HG03159 (cell line): ENCODE data around the gene OSBP2.

Experiments used
- ATAC-seq: cut with Tn5 transposase; IDR thresholded peaks from one replicate; pipeline ENCODE4 v1.9.1; 2021; ENCODE audit warnings: mild to moderate bottlenecking, moderate library complexity; ENCODE audit not compliant: unreplicated experiment

OSBP2 gene

DNA sequence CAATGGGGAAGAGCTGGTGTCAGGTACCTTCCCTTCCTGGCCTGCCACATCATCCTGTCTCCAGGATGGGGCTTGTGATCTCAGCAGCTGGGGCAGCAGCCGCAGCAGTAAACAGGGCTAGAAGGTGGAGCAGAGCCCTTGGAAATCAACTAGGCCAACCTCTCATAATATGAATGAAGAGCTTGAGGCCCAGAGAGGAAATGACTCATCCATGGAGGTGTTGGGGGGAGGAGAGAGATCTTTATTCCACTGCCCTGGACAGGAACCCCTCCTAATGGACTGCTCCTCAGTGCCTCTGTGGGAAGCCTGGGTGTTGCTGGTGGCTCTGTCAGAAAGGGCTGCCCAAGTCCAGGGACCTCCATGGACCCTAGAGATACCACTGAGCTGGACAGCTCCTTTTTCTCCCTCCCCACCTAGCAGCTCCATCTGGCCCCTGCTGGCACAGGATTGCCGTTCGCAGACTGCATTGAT lies 111.8 kb downstream of the OSBP2 start:
- ATAC-seq = no peak

DNA sequence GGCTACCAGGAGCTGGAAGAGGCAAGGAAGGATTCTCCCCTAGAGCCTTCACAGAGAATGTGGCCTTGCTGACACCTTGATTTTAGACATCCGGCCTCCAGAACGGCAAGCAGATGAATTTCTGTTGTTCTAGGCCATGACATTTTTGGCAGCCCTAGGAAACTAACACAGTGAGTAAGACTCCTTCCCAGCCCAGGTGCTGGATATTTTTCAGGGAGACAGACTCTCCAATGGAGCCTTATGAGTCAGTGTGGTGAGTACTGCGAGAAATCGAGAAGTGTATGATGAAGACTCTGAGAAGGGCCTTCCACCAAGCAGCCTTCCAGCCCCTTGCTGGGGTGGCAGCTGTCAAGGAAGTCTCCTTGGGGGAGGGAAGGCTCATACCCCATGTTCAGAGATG lies 114.4 kb downstream of the OSBP2 start:
- ATAC-seq = no peak

DNA sequence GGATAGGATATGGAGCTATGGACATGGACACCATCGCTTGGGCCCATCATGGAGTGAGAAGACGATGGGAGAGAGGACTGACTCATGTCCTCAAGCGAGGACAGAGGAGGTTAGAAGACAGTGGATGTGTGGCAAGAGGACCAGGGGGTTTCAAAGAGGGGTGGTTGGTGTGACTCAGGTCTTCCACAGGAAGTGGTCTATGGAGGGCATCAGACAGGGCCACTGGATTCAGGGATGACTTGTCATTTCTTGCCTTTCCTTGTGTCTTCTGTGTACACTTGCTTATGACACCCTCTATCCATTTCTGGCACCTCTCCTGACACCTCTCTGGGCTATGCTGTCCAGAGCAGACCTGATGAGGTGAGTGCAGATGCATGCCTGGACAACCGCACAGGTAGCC lies 115.4 kb downstream of the OSBP2 start:
- no peak for ATAC-seq

DNA sequence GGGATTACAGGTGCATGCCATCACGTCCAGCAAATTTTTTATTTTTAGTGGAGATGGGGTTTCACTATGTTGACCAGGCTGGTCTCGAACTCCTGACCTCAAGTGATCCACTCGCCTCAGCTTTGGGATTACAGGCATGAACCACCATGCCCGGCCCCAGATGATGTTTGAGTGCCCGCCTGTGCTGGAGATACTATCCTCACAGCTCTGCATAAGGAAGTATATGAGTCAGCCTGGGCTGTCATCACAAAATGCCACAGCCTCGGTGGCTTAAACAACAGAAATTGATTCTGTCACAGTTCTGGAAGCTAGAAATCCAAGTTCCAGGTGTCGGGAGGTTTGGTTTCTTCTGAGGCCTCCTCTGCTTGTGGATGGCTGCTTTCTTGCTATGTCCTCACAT lies 119.3 kb downstream of the OSBP2 start:
- no peak for ATAC-seq

DNA sequence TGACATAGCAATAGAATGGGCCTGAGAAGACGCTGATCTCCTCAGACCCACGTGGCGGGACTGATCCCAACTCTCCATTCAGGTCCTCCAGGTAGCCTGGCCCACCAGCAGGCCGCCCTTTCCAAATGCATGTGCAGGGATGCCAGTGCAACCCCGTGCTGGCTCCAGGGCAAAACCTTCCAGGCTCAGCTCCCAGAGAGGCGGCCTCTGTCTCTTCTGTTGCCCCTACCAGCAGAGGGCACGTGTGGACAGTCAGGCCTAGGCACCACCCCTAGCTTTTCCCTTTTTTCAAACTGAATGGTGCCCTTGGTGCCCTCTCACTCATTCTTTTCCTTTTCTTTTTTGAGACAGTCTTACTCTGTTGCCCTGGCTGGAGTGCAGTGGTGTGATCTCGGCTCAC lies 121.7 kb downstream of the OSBP2 start:
- no peak for ATAC-seq

DNA sequence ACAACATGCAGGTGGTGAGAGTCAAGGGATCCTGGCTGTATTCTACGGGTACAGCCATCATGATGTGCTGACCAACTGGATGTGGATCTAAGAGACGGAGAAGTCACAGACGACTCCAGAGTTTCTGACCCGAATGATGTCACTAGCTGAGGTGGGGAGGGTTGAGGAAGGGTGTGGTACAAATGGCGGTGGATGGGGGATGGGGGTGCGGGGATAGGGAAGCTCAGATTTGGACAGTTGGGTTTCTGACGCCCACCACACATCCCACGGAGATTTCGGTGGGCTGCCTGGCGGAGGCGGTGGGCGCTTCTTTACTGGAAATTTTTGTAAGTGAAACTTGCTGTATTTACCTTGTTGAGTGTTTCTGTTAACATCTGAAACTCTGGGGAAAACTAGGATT lies 126.7 kb downstream of the OSBP2 start:
- no peak for ATAC-seq

DNA sequence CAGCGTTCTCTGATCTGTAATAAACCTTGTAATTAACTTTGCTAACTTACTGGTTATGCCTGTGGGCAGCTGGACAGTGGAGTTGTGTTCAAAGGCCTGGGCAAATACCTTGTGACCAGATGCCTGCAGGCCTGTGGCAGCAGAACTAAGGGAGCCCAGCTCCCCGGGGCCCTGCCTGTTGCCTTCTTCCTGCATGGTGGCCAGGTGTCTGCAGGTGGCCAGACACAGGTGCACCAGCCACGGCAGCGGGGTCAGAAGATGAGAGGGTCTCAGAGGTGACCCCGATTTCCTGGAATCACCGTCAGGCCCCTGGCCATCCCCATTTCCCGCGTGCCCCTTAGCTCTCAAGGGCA lies 127.2 kb downstream of the OSBP2 start:
- ATAC-seq = no peak

DNA sequence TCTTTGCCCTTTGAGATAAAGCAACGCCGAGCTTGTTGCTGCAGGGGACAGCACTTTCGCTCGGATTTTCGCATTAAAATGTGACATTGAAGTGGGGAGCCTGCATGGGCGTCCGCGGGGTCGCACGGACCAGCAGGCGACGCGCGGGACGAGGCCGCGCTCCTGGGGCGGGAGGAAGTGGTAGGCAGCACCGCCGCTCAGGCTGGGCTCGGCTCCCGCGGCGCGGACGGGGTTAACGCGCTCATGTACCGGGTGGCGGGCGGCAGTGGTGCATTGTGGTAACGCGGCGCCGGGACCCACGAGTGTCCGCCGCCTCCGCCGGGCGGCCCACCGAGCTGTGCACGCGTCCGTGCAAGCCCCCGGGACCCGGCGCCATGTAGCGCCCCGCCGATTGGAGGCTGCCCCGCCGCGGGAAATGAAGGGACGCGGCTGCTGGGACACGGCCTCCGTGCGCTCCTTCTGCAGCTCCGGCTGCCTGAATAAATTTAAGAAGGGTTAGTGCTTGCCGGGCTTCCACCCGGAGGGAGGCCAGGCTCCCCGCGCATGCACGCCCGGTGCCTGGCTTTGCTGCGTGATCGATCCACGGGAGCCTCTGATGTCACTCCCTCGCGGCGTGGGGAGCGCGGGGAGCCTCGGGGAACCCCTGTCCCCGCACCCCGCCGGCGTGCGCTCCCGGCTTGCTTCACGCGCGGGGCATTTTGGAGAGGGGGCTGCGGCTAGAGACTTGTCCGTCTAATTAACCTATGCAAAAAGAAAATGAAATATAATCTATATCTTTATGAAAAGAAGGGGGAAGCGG lies 127.7 kb downstream of the OSBP2 start:
- no peak for ATAC-seq

DNA sequence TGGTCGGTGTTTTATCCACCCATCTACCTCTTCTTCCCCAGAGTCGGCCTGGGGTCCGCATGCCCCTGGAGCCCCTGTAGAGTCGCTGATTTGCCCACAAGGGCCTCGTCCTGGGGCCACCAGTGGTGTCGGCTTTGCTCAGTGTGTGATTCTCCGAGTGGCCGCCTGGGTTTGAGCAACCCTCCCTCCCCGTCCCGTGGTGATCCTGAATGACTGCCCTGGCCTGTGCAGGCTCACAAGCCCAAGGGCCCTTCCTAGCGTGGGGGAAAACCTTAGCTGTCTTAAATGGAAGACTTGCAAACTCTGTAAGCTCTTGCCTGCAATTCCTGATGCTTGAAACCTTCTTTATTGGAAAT lies 128.3 kb downstream of the OSBP2 start:
- ATAC-seq = no peak

DNA sequence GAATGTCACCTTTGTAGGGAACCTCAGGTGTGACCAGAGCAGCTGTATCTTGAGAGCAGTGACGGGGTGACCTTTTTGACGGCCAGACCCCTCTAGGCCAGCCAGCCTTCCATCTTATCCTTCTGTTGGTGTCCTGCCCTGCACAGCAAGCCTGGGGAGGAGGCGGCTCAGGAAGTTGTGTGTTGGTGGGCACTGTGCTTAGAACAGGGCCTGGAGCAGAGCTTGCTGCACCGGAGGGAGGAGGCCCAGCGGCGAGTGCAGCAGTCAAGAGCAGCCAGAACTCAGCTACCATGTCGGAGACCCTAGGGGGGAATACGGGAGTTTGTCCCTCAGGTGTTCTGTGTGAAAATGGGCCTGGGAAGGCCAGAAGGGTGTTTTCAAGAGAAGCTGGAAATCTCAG lies 129.4 kb downstream of the OSBP2 start:
- ATAC-seq = no peak

DNA sequence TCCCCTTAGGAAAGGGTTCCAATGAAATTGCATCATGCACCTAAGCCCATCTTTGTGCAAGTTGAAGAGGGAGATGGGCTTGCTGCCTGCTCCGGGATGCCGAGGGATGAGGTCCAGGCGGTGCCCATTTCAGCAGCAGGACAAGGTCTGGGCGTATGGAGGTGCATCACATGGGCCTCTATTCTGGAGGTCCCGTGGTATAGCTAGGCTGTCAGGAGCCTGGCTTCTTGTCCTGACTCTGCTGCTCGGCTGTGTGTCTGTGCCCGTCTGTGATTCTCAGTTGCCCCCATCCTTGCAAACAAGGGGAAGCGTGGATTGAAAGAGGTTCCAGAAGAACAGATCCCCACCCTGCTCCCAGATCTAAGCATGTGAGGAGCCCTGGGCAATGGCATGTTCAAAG lies 130.0 kb downstream of the OSBP2 start:
- ATAC-seq = no peak

DNA sequence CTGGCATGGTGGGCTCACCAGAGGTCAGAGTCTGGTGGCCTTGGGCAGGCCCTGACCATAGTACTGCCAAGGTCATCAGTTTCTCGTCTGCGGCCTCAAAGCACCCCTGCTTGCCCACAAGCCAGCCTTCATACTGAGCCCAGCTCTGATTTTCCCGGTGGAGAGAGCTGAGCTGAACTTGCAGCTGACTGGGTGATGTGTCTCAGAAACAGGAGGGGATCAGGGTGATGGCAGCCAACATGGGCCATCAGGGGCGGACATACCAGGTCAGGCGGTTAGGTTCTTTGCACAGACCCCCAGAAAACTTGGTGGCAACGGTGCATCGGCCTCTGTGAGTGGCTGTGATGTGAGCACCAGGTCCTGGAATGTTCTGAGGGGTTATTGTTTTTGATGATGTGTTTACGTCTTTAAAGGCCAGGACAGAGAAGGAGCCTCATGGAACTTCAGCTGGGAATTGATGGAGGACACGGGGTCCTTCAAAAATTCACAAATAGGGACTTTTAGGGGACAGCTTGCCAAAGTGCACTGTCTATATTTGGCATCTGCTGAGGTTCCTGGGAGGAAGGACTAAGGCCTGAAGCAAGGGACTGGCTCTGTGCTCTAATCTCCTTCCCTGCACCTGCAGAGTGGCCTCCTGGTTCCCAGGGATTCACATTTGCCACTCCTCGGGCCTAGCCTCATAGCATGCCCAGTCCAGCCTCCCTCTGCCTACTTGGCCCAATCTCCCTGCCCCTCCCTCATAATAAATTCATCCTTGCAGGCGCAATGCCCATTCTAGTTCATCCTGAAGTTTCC lies 131.2 kb downstream of the OSBP2 start:
- no peak for ATAC-seq

DNA sequence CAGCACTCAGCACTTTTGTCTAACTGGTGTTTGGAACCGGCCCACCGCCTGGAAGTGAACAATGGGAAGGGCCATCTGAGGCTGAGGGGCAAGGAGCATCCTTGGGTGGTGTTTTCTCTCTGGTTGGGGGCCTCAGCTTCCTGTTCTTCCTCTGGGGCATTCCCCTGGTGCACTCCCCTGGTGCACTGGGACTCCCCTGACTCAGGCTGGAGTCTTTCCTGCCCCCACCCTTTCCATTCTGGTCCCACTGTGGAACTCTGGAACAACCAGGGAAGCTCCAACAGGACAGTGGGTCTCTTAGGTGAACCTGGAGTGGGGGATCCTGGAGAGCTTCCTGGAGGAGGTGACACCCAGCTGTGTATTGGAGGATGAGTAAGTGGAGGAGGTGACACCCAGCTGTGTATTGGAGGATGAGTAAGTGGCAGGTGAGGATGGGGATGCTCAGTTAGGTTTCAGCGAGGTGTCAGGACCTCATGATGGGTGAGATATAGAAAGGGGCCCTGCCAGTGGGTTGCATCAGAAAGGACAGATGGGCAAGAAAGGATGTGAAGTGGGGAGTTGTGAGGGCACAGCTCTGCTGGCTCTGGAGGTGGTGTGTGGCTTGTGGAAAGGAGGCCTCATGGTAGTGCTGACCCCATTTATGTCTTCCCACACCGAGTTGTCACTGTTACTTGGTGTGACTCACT lies 132.1 kb downstream of the OSBP2 start:
- ATAC-seq = no peak

DNA sequence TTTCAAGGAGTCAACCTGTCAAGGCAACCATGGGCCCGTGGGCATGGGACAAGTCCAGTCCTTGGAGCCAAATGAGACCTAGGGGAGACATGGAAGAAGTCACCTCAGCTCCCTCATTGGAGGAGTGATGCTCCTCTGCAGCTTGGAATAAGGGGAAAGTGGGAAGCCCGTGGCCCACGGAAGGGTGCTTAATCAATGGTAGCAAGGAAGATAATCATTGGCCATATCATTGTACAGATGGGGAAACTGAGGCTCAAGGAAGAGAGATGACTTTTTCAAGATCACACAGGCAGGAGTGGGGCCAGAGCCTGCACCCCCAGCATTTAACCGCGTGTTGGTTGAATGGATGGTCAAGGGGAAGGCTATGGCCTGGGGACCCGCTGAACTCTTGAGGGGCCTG lies 133.0 kb downstream of the OSBP2 start:
- ATAC-seq = no peak

DNA sequence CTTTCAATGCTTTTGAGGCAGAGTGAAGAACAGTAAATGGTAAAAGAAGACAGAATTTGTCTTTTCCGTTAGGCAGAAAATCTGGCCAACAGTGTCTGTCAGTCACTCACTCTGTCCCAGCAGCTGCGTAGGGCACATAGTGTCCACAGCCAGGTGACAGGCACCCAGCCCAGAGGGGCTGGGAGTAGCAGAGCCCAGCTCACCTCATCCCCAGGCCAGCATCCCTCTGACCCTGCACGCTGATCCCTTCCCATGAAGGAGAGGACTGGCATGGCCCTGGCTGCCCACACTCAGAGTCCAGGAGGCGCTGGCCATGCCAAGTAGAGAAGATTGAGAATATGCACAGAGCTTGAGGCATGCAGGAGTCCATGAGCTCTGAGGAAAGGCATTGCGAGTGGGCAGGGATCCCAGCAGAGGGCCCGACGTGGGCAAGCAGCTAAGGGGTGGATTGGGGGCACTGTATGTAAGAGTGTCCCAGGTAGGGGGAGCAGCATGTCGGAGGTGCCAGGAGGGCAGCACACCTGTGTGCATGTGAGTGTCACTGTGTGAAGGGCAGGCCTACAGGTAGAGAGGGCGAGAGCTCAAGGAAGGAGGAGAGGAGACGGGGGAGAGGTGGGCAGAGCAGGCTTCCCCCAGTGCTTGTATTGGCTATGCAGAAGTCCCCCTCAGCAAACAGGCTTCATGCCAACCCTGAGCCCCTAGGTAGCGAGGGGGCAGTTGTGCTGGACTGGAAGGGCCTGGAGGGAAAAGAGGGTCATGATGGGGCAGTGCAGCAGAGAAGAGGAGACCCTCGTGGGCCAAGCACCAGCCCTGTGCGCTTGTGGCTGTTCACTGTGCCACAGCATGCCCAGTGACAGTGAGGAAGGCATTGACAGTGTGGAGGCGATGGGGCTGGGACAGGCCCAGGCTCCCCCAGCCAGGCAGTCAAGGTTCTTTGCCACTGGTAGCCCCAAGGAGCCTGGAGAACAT lies 133.8 kb downstream of the OSBP2 start:
- ATAC-seq = no peak

DNA sequence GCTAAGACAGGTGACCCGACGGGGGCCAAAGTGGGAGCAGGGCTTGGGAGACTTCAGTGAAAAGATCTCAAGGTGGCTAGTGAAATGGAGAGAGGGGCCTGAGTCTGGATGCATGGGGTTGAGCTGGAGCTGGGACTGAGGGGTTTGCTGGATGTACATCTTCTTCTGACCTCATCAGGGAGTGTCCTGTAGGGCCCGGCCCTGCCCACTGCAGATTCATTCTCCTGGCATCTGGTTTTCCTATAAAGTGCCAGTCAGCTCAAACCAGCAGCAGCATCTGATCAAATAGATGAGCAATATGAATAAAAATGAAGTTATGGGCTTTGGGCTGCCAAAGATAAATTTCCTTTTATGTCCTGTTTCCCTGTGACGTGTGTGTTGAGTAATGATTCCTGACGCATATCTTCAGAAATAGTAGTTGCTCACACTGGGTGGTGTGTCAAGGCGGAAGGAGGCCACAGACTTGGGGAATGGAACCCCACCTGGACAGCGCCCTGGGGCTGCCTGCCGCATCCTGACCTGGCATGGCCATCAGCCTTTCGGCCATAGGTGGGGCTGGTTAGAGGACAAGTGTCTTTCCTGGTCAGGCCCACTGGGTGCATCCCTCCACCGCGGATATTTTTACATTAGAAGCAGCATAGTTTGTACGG lies 135.4 kb downstream of the OSBP2 start:
- ATAC-seq = no peak

DNA sequence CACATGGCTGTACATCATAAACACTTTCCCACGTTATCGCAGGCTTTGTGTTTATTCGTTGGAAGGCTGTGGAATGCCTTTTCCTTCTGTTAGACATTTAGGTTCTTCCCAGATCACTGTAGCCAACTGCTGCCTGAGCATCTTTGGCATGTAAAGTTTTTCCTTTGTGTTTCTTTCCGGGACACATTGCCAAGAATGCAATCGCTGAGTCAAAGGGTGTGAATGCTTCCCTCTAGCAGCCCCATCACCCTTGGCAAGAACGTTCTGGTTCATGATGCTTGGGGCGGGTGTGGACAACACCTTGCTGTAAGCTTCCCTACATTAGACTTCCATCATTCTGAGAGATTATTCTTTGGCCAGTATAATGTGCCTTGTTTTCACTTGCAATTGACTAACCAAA lies 136.2 kb downstream of the OSBP2 start:
- ATAC-seq = no peak

DNA sequence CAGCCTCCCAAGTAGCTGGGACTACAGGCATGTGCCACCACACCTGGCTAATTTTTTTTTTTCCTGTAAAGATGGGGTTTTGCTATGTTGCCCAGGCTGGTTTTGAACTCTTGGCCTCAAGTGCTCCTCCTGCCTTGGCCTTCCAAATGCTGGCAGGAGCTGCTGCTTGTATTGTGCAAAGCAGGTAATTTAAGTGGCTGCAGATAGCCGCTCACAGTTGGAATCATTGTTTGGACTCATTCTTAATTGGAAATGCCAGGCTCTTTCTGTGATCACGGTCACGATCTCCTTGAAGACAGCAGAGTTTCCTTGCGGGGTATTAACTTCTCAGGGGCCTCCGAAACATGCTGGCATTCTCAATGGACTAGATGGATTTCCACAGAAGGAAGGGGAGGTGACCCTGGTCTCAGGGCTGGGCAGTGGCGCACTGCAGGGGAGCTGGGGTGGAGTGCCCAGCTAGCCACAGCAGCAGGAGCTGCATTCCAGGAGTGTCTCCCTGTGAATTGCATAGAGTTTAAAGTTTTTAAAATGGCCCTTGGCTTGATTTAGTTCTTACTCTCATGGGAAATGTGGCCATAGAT lies 137.8 kb downstream of the OSBP2 start:
- ATAC-seq = no peak

DNA sequence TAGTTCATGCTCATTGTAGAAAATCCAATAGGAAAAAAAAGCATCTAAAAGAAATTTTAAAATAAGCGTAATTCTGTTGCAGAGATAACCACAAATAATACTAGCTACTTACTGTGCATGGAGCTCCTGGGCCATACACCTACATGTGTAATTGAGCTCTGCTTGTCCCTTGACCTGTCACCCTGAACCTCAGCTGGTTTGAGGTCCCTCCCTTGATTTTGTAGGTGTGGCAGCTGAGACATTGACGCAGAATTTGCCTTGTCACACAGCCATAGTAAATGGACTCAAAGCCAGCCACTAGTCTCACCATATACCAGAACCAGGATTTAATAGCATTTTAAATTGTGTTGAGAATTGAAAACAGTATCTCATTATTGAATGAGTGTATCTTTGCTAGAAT lies 138.6 kb downstream of the OSBP2 start:
- ATAC-seq = no peak

DNA sequence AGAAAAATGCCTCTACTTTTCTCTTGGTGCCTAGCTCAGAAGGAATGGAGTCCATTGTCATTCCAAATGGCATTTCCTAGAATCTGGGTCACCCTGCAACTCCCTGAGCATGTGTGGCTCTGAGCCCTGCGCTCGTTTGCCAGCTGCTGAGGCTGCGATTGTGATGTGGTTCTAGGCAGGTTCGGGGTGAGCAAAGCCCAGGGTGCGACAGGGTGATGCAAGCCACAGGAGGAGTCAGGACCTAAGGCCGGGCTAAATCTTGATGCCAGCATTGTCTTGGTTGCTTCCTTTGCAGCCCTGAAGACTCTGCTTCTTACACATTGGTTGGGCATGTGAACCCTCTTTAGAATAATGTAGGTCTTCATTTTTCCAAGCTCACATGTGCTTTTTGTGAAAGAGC lies 142.9 kb downstream of the OSBP2 start:
- ATAC-seq = no peak
